ENCODE results near the gene KCND2. TPM values are rescaled to one million over a fixed set of nuclear protein-coding genes. Genes with fewer than 3 reads are reported as not detected.
A peak's percentile ranks its signal among the peaks of the same experiment; 100 is the strongest.

Gene KCND2
- total RNA-seq, 1 donor from 2014 or later: 0.46 TPM

DNA sequence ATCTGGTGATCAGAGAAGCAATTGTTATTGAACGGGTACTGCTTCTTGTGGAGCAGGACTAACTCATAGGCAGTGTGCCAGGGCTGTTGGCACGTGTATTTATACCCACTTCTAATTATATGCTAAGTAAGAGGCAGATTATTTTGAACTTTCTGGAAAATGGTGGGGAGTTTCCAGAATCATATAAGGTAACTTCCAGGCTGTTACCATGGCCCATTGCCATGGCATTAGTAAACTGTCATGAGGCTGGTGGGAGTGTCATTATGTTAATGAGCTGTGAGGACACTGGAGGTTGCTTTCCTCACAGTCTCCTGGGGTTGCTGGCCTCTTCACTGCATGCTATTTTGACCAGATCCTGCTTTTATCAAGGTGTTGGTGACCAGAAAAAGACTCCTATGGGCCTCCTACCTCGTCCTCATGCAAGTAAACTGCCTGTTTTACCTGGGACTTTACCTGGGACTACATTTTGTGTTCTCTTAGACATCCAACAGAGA, 122.6 kb downstream of the KCND2 start:
- H3K27me3 Mint-ChIP-seq (ENCODE audit: unreplicated experiment): no peaks in the 10 kb centered on the region
- H3K4me1 Mint-ChIP-seq (ENCODE audit: unreplicated experiment): no peaks in the 10 kb centered on the region
- no peak overlapping the region for H3K27ac Mint-ChIP-seq (ENCODE audit: unreplicated experiment)
- DNase-seq (ENCODE audit: extremely low spot score, unreplicated experiment): no peak
- H3K9me3 Mint-ChIP-seq (ENCODE audit: unreplicated experiment): no peaks in the 10 kb centered on the region
- no peak for TF ChIP-seq CTCF (IDR thresholded peaks at IDR 0.05)
- no peaks in the 10 kb centered on the region for H3K36me3 Mint-ChIP-seq (ENCODE audit: unreplicated experiment)
- no peak overlapping the region for H3K4me3 Mint-ChIP-seq (ENCODE audit: unreplicated experiment)

DNA sequence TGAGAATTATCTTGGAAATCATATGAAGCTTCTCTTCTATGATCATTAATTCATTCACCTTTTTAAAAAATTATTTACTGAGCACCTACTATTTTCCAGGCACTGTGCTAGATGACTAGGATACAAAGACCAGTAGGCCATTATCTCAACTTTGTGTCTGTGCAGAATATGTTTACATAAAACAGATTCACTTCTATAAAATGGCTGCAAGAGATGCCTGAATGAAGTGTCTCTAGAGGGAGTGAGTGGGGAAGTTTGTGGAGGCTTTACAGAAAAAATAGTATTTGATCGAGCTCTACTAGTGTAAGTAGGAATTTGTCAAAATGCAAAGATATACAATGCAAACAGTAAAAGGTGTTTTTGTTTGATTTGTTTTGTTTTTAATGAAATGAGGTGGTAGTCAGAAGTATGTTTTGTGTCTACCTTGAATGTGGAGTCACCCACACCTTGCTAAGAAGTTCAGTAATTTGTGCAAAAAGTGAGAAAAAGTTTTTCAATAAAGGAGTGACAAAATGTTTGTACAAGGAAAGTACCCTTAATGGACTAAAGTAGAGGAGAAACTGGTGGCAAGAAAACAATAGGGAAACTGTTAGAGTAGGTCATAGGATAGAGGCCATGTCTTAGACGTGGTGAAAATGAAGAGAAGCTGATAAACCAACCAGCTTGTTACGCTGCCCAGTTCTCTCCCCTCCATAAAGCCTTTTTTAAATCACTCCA, 125.5 kb downstream of the KCND2 start:
- no peaks in the 10 kb centered on the region for H3K9me3 Mint-ChIP-seq (ENCODE audit: unreplicated experiment)
- no peak overlapping the region for H3K4me3 Mint-ChIP-seq (ENCODE audit: unreplicated experiment)
- no peak for DNase-seq (ENCODE audit: extremely low spot score, unreplicated experiment)
- no peak overlapping the region for H3K27ac Mint-ChIP-seq (ENCODE audit: unreplicated experiment)
- no peaks in the 10 kb centered on the region for H3K36me3 Mint-ChIP-seq (ENCODE audit: unreplicated experiment)
- peaks cover 11% of the 10 kb centered on the region for H3K4me1 Mint-ChIP-seq (ENCODE audit: unreplicated experiment)
- no peaks in the 10 kb centered on the region for H3K27me3 Mint-ChIP-seq (ENCODE audit: unreplicated experiment)
- TF ChIP-seq CTCF (IDR thresholded peaks at IDR 0.05): no peak

DNA sequence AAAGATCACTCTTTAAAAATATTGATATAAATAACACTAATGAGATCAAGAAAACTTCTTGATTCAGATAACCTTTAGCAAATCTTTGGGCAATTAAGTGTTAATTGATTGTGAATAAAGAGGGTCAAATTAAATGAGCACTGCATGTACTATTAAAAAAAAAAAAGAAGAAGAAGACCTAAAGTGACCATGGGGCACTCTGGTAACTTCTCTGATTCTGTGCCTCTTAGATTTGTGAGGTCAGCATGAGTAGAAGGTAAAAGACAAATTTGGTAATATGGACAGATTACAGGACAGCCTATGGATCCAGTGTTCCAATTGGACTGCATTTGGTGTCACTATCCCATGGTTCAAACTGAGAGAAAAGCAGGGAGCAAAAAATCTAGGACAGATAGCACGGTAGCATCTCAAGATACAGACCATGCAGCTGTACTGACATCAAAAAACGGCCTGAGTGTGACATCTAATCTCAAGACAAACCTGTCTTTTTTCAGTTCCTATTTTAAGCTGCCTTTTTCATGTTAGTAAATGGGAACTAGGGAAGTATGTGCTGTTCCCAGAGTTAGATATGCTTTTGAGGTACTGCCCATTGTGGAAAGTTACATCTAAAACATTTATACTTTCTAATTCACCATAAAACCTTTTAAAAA, 128.0 kb downstream of the KCND2 start:
- no peaks in the 10 kb centered on the region for H3K27me3 Mint-ChIP-seq (ENCODE audit: unreplicated experiment)
- no peaks in the 10 kb centered on the region for H3K9me3 Mint-ChIP-seq (ENCODE audit: unreplicated experiment)
- H3K4me1 Mint-ChIP-seq (ENCODE audit: unreplicated experiment): peaks cover 11% of the 10 kb centered on the region
- H3K36me3 Mint-ChIP-seq (ENCODE audit: unreplicated experiment): no peaks in the 10 kb centered on the region
- TF ChIP-seq CTCF (IDR thresholded peaks at IDR 0.05): no peak
- no peak for DNase-seq (ENCODE audit: extremely low spot score, unreplicated experiment)
- H3K27ac Mint-ChIP-seq (ENCODE audit: unreplicated experiment): no peak overlapping the region
- H3K4me3 Mint-ChIP-seq (ENCODE audit: unreplicated experiment): no peak overlapping the region

DNA sequence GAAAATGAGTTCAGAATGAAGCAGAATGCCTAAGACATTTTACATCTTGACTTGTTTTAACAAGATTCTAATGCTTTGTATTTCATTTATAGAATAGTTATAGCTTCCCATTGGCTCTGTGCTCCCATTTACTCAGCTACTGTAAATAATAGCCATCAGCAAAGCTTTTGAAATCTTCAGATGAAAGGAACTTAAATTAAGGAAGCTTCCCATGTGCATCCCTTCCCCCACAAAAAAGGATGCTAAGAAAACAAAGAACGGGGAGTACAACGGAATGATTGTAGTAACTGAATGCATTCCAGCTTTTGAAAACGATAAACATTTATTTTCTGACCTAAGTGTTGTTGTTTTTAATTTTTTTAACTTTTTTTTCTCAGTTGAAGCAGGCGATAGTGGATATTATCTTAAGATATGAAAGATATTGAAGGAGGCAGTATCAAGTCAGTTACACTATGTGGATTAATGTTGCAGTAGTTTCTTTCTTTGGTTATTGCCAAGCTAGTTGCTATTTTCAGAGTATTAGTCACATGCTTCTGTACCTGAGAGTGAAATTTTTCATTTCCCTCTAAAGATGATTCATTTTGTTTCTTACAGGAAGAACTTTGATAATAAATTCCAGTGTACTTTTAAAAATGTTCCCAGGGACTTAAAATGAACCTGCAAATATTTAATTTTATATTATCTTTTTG, 129.2 kb downstream of the KCND2 start:
- Mint-ChIP-seq H3K9me3 (ENCODE audit: unreplicated experiment) (no peaks in the 10 kb centered on the region), H3K27me3 (ENCODE audit: unreplicated experiment) (no peaks in the 10 kb centered on the region), H3K36me3 (ENCODE audit: unreplicated experiment) (no peaks in the 10 kb centered on the region), H3K27ac (ENCODE audit: unreplicated experiment) (peak overlapping the region; percentile 20), H3K4me3 (ENCODE audit: unreplicated experiment) (no peak overlapping the region), H3K4me1 (ENCODE audit: unreplicated experiment) (peaks cover 11% of the 10 kb centered on the region)
- no peak for TF ChIP-seq CTCF (IDR thresholded peaks at IDR 0.05)
- no peak for DNase-seq (ENCODE audit: extremely low spot score, unreplicated experiment)

GRCh38 chr7:120402801-120403200, 129.8 kb downstream of the KCND2 start:
- H3K9me3 Mint-ChIP-seq (ENCODE audit: unreplicated experiment): no peaks in the 10 kb centered on the region

More at GRCh38 chr7:120402801-120403200, 129.8 kb downstream of the KCND2 start:
- TF ChIP-seq CTCF (IDR thresholded peaks at IDR 0.05): no peak
- Mint-ChIP-seq H3K4me1 (ENCODE audit: unreplicated experiment) (peaks cover 11% of the 10 kb centered on the region), H3K27ac (ENCODE audit: unreplicated experiment) (no peak overlapping the region), H3K36me3 (ENCODE audit: unreplicated experiment) (no peaks in the 10 kb centered on the region), H3K4me3 (ENCODE audit: unreplicated experiment) (no peak overlapping the region), H3K27me3 (ENCODE audit: unreplicated experiment) (no peaks in the 10 kb centered on the region)
- no peak for DNase-seq (ENCODE audit: extremely low spot score, unreplicated experiment)

Measured in osteocyte (in vitro differentiated cells).